ENCODE data around the gene MTMR1. TPM values are rescaled to one million over a fixed set of nuclear protein-coding genes. Genes with fewer than 3 reads are reported as not detected.

Gene MTMR1
- total RNA-seq, 1 experiment from 2014 or later: 14.1 TPM

GRCh38 chrX:150762258-150763165 lies 69.3 kb downstream of the MTMR1 start:
- DNase-seq (ENCODE audit: low read depth): no peak

GRCh38 chrX:150763303-150763797 lies 70.2 kb downstream of the MTMR1 start:
- DNase-seq (ENCODE audit: low read depth): no peak

GRCh38 chrX:150763810-150764209 lies 70.6 kb downstream of the MTMR1 start:
- no peak for DNase-seq (ENCODE audit: low read depth)

GRCh38 chrX:150765237-150765636 lies 72.0 kb downstream of the MTMR1 start:
- DNase-seq (ENCODE audit: low read depth): no peak

GRCh38 chrX:150765782-150766350 lies 72.7 kb downstream of the MTMR1 start:
- DNase-seq (ENCODE audit: low read depth): no peak

GRCh38 chrX:150766351-150767044 lies 73.3 kb downstream of the MTMR1 start:
- no peak for DNase-seq (ENCODE audit: low read depth)

GRCh38 chrX:150767045-150767395 lies 73.8 kb downstream of the MTMR1 start:
- DNase-seq (ENCODE audit: low read depth): no peak

GRCh38 chrX:150767475-150768131 lies 74.4 kb downstream of the MTMR1 start:
- peak; percentile 84 for DNase-seq (ENCODE audit: low read depth)

GRCh38 chrX:150768132-150768485 lies 74.9 kb downstream of the MTMR1 start:
- DNase-seq (ENCODE audit: low read depth): no peak

GRCh38 chrX:150768580-150769190 lies 75.5 kb downstream of the MTMR1 start:
- DNase-seq (ENCODE audit: low read depth): no peak

- DNase-seq (ENCODE audit: low read depth): no peak
Observed at GRCh38 chrX:150769408-150769807, 76.2 kb downstream of the MTMR1 start.

- DNase-seq (ENCODE audit: low read depth): no peak
Observed at GRCh38 chrX:150770623-150771022, 77.4 kb downstream of the MTMR1 start.

- DNase-seq (ENCODE audit: low read depth): no peak
Observed at GRCh38 chrX:150771116-150771515, 77.9 kb downstream of the MTMR1 start.

GRCh38 chrX:150772150-150772970 lies 79.2 kb downstream of the MTMR1 start:
- peak; percentile 44 for DNase-seq (ENCODE audit: low read depth)

- no peak for DNase-seq (ENCODE audit: low read depth)
Observed at GRCh38 chrX:150773117-150773516, 79.9 kb downstream of the MTMR1 start.

GRCh38 chrX:150773634-150774033 lies 80.4 kb downstream of the MTMR1 start:
- no peak for DNase-seq (ENCODE audit: low read depth)

- DNase-seq (ENCODE audit: low read depth): no peak
Observed at GRCh38 chrX:150774798-150775568, 81.8 kb downstream of the MTMR1 start.

- no peak for DNase-seq (ENCODE audit: low read depth)
Observed at GRCh38 chrX:150775569-150776350, 82.6 kb downstream of the MTMR1 start.
